ENCODE measurements around the gene PCDH12.

The PCDH12 gene

GRCh38 chr5:141949511-141949910, 8.5 kb downstream of the PCDH12 start:
- Histone ChIP-seq H2AK5ac (ENCODE audit: low read length, severe bottlenecking) (no peak overlapping the region), H2AFZ (ENCODE audit: low read depth, low read length) (no peak overlapping the region), H3K9me3 (ENCODE audit: control insufficient read depth, low read length) (no peaks in the 10 kb centered on the region), H3K4me1 (ENCODE audit: control insufficient read depth, insufficient read depth, low read depth, low read length) (peaks cover 5% of the 10 kb centered on the region), H3K23ac (ENCODE audit: low read length in 2 of 2) (no peak overlapping the region), H3K14ac (ENCODE audit: low read length in 2 of 2) (peak overlapping the region in 1 of 2 experiments; percentile 28), H4K91ac (ENCODE audit: low read length) (no peak overlapping the region), H3K36me3 (ENCODE audit: control insufficient read depth in 1 of 2, insufficient read depth in 2 of 2, low read depth in 1 of 2, low read length in 2 of 2) (no peaks in the 10 kb centered on the region), H2BK12ac (ENCODE audit: low read length in 2 of 2) (no peak overlapping the region), H2BK5ac (ENCODE audit: low read depth, low read length, poor library complexity, severe bottlenecking) (no peak overlapping the region), H3K4ac (ENCODE audit: low read depth in 1 of 2, low read length in 2 of 2) (no peak overlapping the region), H3K18ac (ENCODE audit: low read depth in 1 of 2, low read length in 2 of 2) (no peak overlapping the region), H3K9ac (ENCODE audit: low read length) (no peak overlapping the region), H3K79me1 (replicated peaks; ENCODE audit: low read length, poor library complexity, severe bottlenecking) (no peaks in the 10 kb centered on the region), H3K4me2 (ENCODE audit: low read length, poor library complexity, severe bottlenecking) (no peak overlapping the region), H4K8ac (ENCODE audit: low read length) (no peak overlapping the region), H3K27me3 (ENCODE audit: control insufficient read depth in 1 of 2, insufficient read depth in 1 of 2, low read length in 2 of 2) (peaks cover 15 to 38% of the 10 kb centered on the region in 2 experiments), H3K27ac (ENCODE audit: low read length, poor library complexity, severe bottlenecking) (no peak overlapping the region), H2BK15ac (ENCODE audit: low read depth, poor library complexity, severe bottlenecking) (no peak overlapping the region), H2BK120ac (ENCODE audit: low read depth, low read length) (no peak overlapping the region), H3K4me3 (ENCODE audit: insufficient read depth in 1 of 2, low read depth in 1 of 2, low read length in 2 of 2) (no peak overlapping the region)
- 62% methylated on average over 1 of the region's 2 CpGs for WGBS
- no peak for DNase-seq

- Histone ChIP-seq H3K18ac (ENCODE audit: low read depth in 1 of 2, low read length in 2 of 2) (no peak overlapping the region), H3K4me1 (ENCODE audit: control insufficient read depth, insufficient read depth, low read depth, low read length) (peaks cover 5% of the 10 kb centered on the region), H3K4me2 (ENCODE audit: low read length, poor library complexity, severe bottlenecking) (no peak overlapping the region), H4K91ac (ENCODE audit: low read length) (no peak overlapping the region), H3K4ac (ENCODE audit: low read depth in 1 of 2, low read length in 2 of 2) (no peak overlapping the region), H2BK5ac (ENCODE audit: low read depth, low read length, poor library complexity, severe bottlenecking) (no peak overlapping the region), H3K9me3 (ENCODE audit: control insufficient read depth, low read length) (no peaks in the 10 kb centered on the region), H2BK12ac (ENCODE audit: low read length in 2 of 2) (no peak overlapping the region), H2BK120ac (ENCODE audit: low read depth, low read length) (no peak overlapping the region), H2AFZ (ENCODE audit: low read depth, low read length) (no peak overlapping the region), H3K9ac (ENCODE audit: low read length) (no peak overlapping the region), H3K14ac (ENCODE audit: low read length in 2 of 2) (no peak overlapping the region), H3K36me3 (ENCODE audit: control insufficient read depth in 1 of 2, insufficient read depth in 2 of 2, low read depth in 1 of 2, low read length in 2 of 2) (no peaks in the 10 kb centered on the region), H2BK15ac (ENCODE audit: low read depth, poor library complexity, severe bottlenecking) (no peak overlapping the region), H3K27ac (ENCODE audit: low read length, poor library complexity, severe bottlenecking) (no peak overlapping the region), H4K8ac (ENCODE audit: low read length) (no peak overlapping the region), H3K79me1 (replicated peaks; ENCODE audit: low read length, poor library complexity, severe bottlenecking) (no peaks in the 10 kb centered on the region), H3K23ac (ENCODE audit: low read length in 2 of 2) (no peak overlapping the region), H3K27me3 (ENCODE audit: control insufficient read depth in 1 of 2, insufficient read depth in 1 of 2, low read length in 2 of 2) (peaks cover 15 to 40% of the 10 kb centered on the region in 2 experiments), H2AK5ac (ENCODE audit: low read length, severe bottlenecking) (no peak overlapping the region), H3K4me3 (ENCODE audit: insufficient read depth in 1 of 2, low read depth in 1 of 2, low read length in 2 of 2) (no peak overlapping the region)
- 87% methylated on average over 2 of the region's 2 CpGs for WGBS
- no peak for DNase-seq
These were observed 9.2 kb downstream of the PCDH12 start for GRCh38 chr5:141948812-141949211.

- H2AFZ ChIP-seq (ENCODE audit: low read depth, low read length): no peak overlapping the region
- H2BK120ac ChIP-seq (ENCODE audit: low read depth, low read length): no peak overlapping the region
- H3K23ac ChIP-seq (ENCODE audit: low read length in 2 of 2): no peak overlapping the region
- H3K9ac ChIP-seq (ENCODE audit: low read length): no peak overlapping the region
- H2BK15ac ChIP-seq (ENCODE audit: low read depth, poor library complexity, severe bottlenecking): no peak overlapping the region
- H2BK12ac ChIP-seq (ENCODE audit: low read length in 2 of 2): no peak overlapping the region
- H3K27me3 ChIP-seq (ENCODE audit: control insufficient read depth in 1 of 2, insufficient read depth in 1 of 2, low read length in 2 of 2): peaks cover 15 to 27% of the 10 kb centered on the region in 2 experiments
- no peak overlapping the region for H3K18ac ChIP-seq (ENCODE audit: low read depth in 1 of 2, low read length in 2 of 2)
- no peak overlapping the region for H2BK5ac ChIP-seq (ENCODE audit: low read depth, low read length, poor library complexity, severe bottlenecking)
- H2AK5ac ChIP-seq (ENCODE audit: low read length, severe bottlenecking): no peak overlapping the region
- 71% methylated on average over 4 of the region's 4 CpGs for WGBS
- H3K4me3 ChIP-seq (ENCODE audit: insufficient read depth in 1 of 2, low read depth in 1 of 2, low read length in 2 of 2): no peak overlapping the region
- no peak overlapping the region for H4K8ac ChIP-seq (ENCODE audit: low read length)
- no peak overlapping the region for H3K14ac ChIP-seq (ENCODE audit: low read length in 2 of 2)
- peaks cover 5% of the 10 kb centered on the region for H3K4me1 ChIP-seq (ENCODE audit: control insufficient read depth, insufficient read depth, low read depth, low read length)
- H3K36me3 ChIP-seq (ENCODE audit: control insufficient read depth in 1 of 2, insufficient read depth in 2 of 2, low read depth in 1 of 2, low read length in 2 of 2): no peaks in the 10 kb centered on the region
- H3K4ac ChIP-seq (ENCODE audit: low read depth in 1 of 2, low read length in 2 of 2): no peak overlapping the region
- no peak for DNase-seq
- H3K27ac ChIP-seq (ENCODE audit: low read length, poor library complexity, severe bottlenecking): no peak overlapping the region
- no peak overlapping the region for H4K91ac ChIP-seq (ENCODE audit: low read length)
- no peak overlapping the region for H3K4me2 ChIP-seq (ENCODE audit: low read length, poor library complexity, severe bottlenecking)
- H3K79me1 ChIP-seq (replicated peaks; ENCODE audit: low read length, poor library complexity, severe bottlenecking): no peaks in the 10 kb centered on the region
- H3K9me3 ChIP-seq (ENCODE audit: control insufficient read depth, low read length): no peaks in the 10 kb centered on the region
These were observed 10.7 kb downstream of the PCDH12 start for GRCh38 chr5:141947316-141947715.

DNA sequence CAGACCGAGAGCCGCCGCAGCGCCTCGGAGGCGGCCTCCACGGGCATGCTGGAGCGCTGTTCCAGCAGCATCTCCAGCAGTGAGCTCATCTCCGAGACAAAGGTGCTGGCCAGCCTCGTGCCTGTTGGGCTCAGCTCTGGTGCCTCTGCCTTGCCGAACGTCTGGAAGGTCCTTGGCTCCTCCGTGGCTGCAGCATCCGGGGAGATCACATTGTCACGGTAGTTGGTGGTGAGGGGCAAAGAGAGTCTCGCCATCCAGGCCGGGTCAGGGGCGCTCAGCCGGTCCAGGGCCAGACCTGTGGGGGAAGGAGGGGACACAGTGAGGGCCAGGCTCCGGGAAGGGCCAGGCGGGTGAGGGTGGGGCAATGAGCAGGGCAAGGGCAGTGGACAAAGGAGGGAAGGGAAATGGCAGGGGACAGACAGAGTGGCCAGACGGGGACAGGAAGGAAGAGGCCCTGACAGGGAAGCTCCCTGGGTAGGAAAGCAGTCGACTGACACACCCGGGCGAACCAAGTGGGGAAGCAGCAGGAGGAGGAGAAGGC, 12.4 kb downstream of the PCDH12 start:
- peak overlapping the region; percentile 21 for H3K9ac ChIP-seq (ENCODE audit: low read length)
- peak overlapping the region in 1 of 2 experiments; percentile 45 for H3K4me3 ChIP-seq (ENCODE audit: insufficient read depth in 1 of 2, low read depth in 1 of 2, low read length in 2 of 2)
- peak overlapping the region in 1 of 2 experiments; percentile 50 for H3K14ac ChIP-seq (ENCODE audit: low read length in 2 of 2)
- no peak overlapping the region for H3K27ac ChIP-seq (ENCODE audit: low read length, poor library complexity, severe bottlenecking)
- H2BK15ac ChIP-seq (ENCODE audit: low read depth, poor library complexity, severe bottlenecking): no peak overlapping the region
- H3K9me3 ChIP-seq (ENCODE audit: control insufficient read depth, low read length): no peaks in the 10 kb centered on the region
- H3K18ac ChIP-seq (ENCODE audit: low read depth in 1 of 2, low read length in 2 of 2): peak overlapping the region in 1 of 2 experiments; percentile 6
- H3K36me3 ChIP-seq (ENCODE audit: control insufficient read depth in 1 of 2, insufficient read depth in 2 of 2, low read depth in 1 of 2, low read length in 2 of 2): peaks cover 0 to under 1% of the 10 kb centered on the region in 2 experiments
- peak overlapping the region in 1 of 2 experiments; percentile 81 for H3K23ac ChIP-seq (ENCODE audit: low read length in 2 of 2)
- no peak overlapping the region for H3K4ac ChIP-seq (ENCODE audit: low read depth in 1 of 2, low read length in 2 of 2)
- H2BK5ac ChIP-seq (ENCODE audit: low read depth, low read length, poor library complexity, severe bottlenecking): no peak overlapping the region
- peaks cover 11 to 16% of the 10 kb centered on the region in 2 experiments for H3K27me3 ChIP-seq (ENCODE audit: control insufficient read depth in 1 of 2, insufficient read depth in 1 of 2, low read length in 2 of 2)
- WGBS: 69% methylated on average over 25 of the region's 25 CpGs
- H2AFZ ChIP-seq (ENCODE audit: low read depth, low read length): no peak overlapping the region
- H3K4me2 ChIP-seq (ENCODE audit: low read length, poor library complexity, severe bottlenecking): no peak overlapping the region
- no peaks in the 10 kb centered on the region for H3K79me1 ChIP-seq (replicated peaks; ENCODE audit: low read length, poor library complexity, severe bottlenecking)
- no peak overlapping the region for H2AK5ac ChIP-seq (ENCODE audit: low read length, severe bottlenecking)
- peaks cover 9% of the 10 kb centered on the region for H3K4me1 ChIP-seq (ENCODE audit: control insufficient read depth, insufficient read depth, low read depth, low read length)
- no peak overlapping the region for H2BK120ac ChIP-seq (ENCODE audit: low read depth, low read length)
- no peak overlapping the region for H2BK12ac ChIP-seq (ENCODE audit: low read length in 2 of 2)
- H4K91ac ChIP-seq (ENCODE audit: low read length): peak overlapping the region; percentile 40
- peak overlapping the region; percentile 19 for H4K8ac ChIP-seq (ENCODE audit: low read length)
- DNase-seq: no peak

Data from mesenchymal stem cell (in vitro differentiated cells and primary cell).